Astrocyte of the cerebellum (primary cell): ENCODE measurements around the gene TRPM8.

Experiments
- DNase-seq: peaks from one replicate; pipeline ENCODE4 v3.0.0-alpha.2; 2011; ENCODE audit warnings: low read depth
- H3K4me3 ChIP-seq: 2 replicates; pipeline ENCODE4 v1.5.1; 2011; ENCODE audit warnings: mild to moderate bottlenecking, low read depth, low read length, moderate library complexity
- CTCF ChIP-seq: IDR thresholded peaks from 2 replicates; pipeline ENCODE4 v1.5.1; 2012; ENCODE audit warnings: low read length, low read depth, moderate library complexity, mild to moderate bottlenecking; ENCODE audit errors: missing control alignments
- in situ Hi-C: cut with HindIII; loops from 2 replicates; pipeline ENCODE4 v1.10.0; 2017; ENCODE audit warnings: low sequenced_read_pairs

The TRPM8 gene

GRCh38 chr2:233993461-233993860 lies 76.3 kb downstream of the TRPM8 start:
- H3K4me3 ChIP-seq: no peak overlapping the region
- TF ChIP-seq CTCF: no peak
- in situ Hi-C loops: no loop called here
- DNase-seq: no peak

GRCh38 chr2:233994151-233994550 lies 77.0 kb downstream of the TRPM8 start:
- no peak overlapping the region for H3K4me3 ChIP-seq
- TF ChIP-seq CTCF: no peak
- in situ Hi-C loops: no loop called here
- DNase-seq: no peak

GRCh38 chr2:233996000-233996399 lies 78.8 kb downstream of the TRPM8 start:
- no peak for DNase-seq

GRCh38 chr2:233996461-233996860 lies 79.3 kb downstream of the TRPM8 start:
- in situ Hi-C loops: no loop called here
- no peak for DNase-seq
- no peak for TF ChIP-seq CTCF
- no peak overlapping the region for H3K4me3 ChIP-seq

More at GRCh38 chr2:233996000-233996399, 78.8 kb downstream of the TRPM8 start:
- H3K4me3 ChIP-seq: no peak overlapping the region
- in situ Hi-C loops: no loop called here
- TF ChIP-seq CTCF: no peak

GRCh38 chr2:233997707-233998106 lies 80.5 kb downstream of the TRPM8 start:
- DNase-seq: no peak
- no peak overlapping the region for H3K4me3 ChIP-seq
- no peak for TF ChIP-seq CTCF
- in situ Hi-C loops: no loop called here

GRCh38 chr2:233999182-233999581 lies 82.0 kb downstream of the TRPM8 start:
- H3K4me3 ChIP-seq: no peak overlapping the region
- TF ChIP-seq CTCF: no peak
- no peak for DNase-seq
- in situ Hi-C loops: no loop called here
